NT2/D1 (cell line): Measurements from ENCODE around the gene SH3BGR.
"Not testable (repeated sequence)": the region's sequence is repeated elsewhere in the genome, so short reads cannot be mapped to it uniquely, and the experiment has no call there.

Source experiments
- DNase-seq: peaks from one replicate; pipeline ENCODE4 v3.0.0-alpha.2; 2011; ENCODE audit warnings: low read depth, low spot score
- H3K27me3 ChIP-seq: 2 replicates; pipeline ENCODE4 v1.6.0; 2011; ENCODE audit warnings: mild to moderate bottlenecking; ENCODE audit not compliant: insufficient read length, insufficient read depth
- H3K36me3 ChIP-seq: 2 replicates; pipeline ENCODE4 v1.6.1; 2011; ENCODE audit warnings: mild to moderate bottlenecking, low read length, mixed read lengths; ENCODE audit not compliant: insufficient read depth, insufficient read length
- H3K4me1 ChIP-seq: 2 replicates; pipeline ENCODE4 v1.5.1; 2011; ENCODE audit not compliant: insufficient read depth, insufficient read length
- H3K4me3 ChIP-seq: 2 replicates; pipeline ENCODE4 v1.5.1; 2011; ENCODE audit warnings: low read depth; ENCODE audit not compliant: insufficient read length
- H3K9ac ChIP-seq: 2 replicates; pipeline ENCODE4 v1.6.0; 2011; ENCODE audit warnings: low read depth; ENCODE audit not compliant: insufficient read length
- H3K9me3 ChIP-seq: 2 replicates; pipeline ENCODE4 v1.5.1; 2011; ENCODE audit warnings: mild to moderate bottlenecking, low read length; ENCODE audit not compliant: insufficient read depth
- SUZ12 ChIP-seq: IDR thresholded peaks from 2 replicates; pipeline ENCODE4 v1.6.1; 2011; ENCODE audit not compliant: insufficient read length, insufficient read depth; ENCODE audit errors: extremely low read depth
- YY1 ChIP-seq: IDR thresholded peaks from 2 replicates; pipeline ENCODE4 v1.6.1; 2011; ENCODE audit not compliant: insufficient read length, insufficient read depth
- ZNF274 ChIP-seq: IDR thresholded peaks from 2 replicates; pipeline ENCODE4 v1.6.1; 2011; ENCODE audit warnings: mild to moderate bottlenecking, low read depth, low read length

Gene SH3BGR

GRCh38 chr21:39533545-39534380, 82.0 kb downstream of the SH3BGR start:
- Histone ChIP-seq H3K9me3 (peaks cover 35% of the 10 kb centered on the region; the same call in 1 of the 2 replicates), H3K9ac (no peak overlapping the region), H3K27me3 (no peaks in the 10 kb centered on the region), H3K4me3 (no peak overlapping the region), H3K4me1 (peaks cover 4% of the 10 kb centered on the region), H3K36me3 (no peaks in the 10 kb centered on the region)
- no peak for DNase-seq
- TF ChIP-seq ZNF274 (no peak), YY1 (no peak), SUZ12 (no peak)

GRCh38 chr21:39535646-39536437, 84.1 kb downstream of the SH3BGR start:
- no peak overlapping the region for H3K4me3 ChIP-seq
- no peaks in the 10 kb centered on the region for H3K27me3 ChIP-seq
- H3K4me1 ChIP-seq: peaks cover 4% of the 10 kb centered on the region
- TF ChIP-seq YY1 (no peak), SUZ12 (no peak), ZNF274 (no peak)
- H3K9me3 ChIP-seq: peaks cover 55% of the 10 kb centered on the region
- H3K9ac ChIP-seq: no peak overlapping the region
- H3K36me3 ChIP-seq: no peaks in the 10 kb centered on the region
- no peak for DNase-seq

GRCh38 chr21:39536835-39537234, 85.1 kb downstream of the SH3BGR start:
- no peaks in the 10 kb centered on the region for H3K27me3 ChIP-seq
- H3K4me3 ChIP-seq: no peak overlapping the region
- H3K9ac ChIP-seq: no peak overlapping the region
- DNase-seq: no peak
- peaks cover 4% of the 10 kb centered on the region for H3K4me1 ChIP-seq
- TF ChIP-seq YY1 (no peak), SUZ12 (no peak), ZNF274 (no peak)
- no peaks in the 10 kb centered on the region for H3K36me3 ChIP-seq
- peaks cover 65% of the 10 kb centered on the region for H3K9me3 ChIP-seq

GRCh38 chr21:39537571-39537970, 85.8 kb downstream of the SH3BGR start:
- DNase-seq: peak; percentile 90

GRCh38 chr21:39538453-39539042, 86.8 kb downstream of the SH3BGR start:
- no peak overlapping the region for H3K4me3 ChIP-seq
- H3K27me3 ChIP-seq: no peaks in the 10 kb centered on the region
- no peak overlapping the region for H3K9ac ChIP-seq
- H3K4me1 ChIP-seq: peaks cover 4% of the 10 kb centered on the region
- no peak for DNase-seq
- H3K9me3 ChIP-seq: peaks cover 76% of the 10 kb centered on the region
- TF ChIP-seq SUZ12: no peak
- no peak for TF ChIP-seq YY1
- TF ChIP-seq ZNF274: no peak
- H3K36me3 ChIP-seq: no peaks in the 10 kb centered on the region

More at GRCh38 chr21:39537571-39537970, 85.8 kb downstream of the SH3BGR start:
- peaks cover 72% of the 10 kb centered on the region for H3K9me3 ChIP-seq
- H3K27me3 ChIP-seq: no peaks in the 10 kb centered on the region
- H3K36me3 ChIP-seq: no peaks in the 10 kb centered on the region
- no peak overlapping the region for H3K4me3 ChIP-seq
- peaks cover 4% of the 10 kb centered on the region for H3K4me1 ChIP-seq
- TF ChIP-seq ZNF274 (no peak), YY1 (no peak), SUZ12 (no peak)
- no peak overlapping the region for H3K9ac ChIP-seq

GRCh38 chr21:39540367-39540766, 88.6 kb downstream of the SH3BGR start:
- H3K4me1 ChIP-seq, DNase-seq: not testable (repeated sequence)
- peaks cover 71% of the 10 kb centered on the region for H3K9me3 ChIP-seq

GRCh38 chr21:39542736-39543135, 91.0 kb downstream of the SH3BGR start:
- peaks cover 56% of the 10 kb centered on the region for H3K9me3 ChIP-seq
- TF ChIP-seq SUZ12 (no peak), YY1 (no peak), ZNF274 (no peak)
- H3K4me3 ChIP-seq: no peak overlapping the region
- peaks cover 4% of the 10 kb centered on the region for H3K4me1 ChIP-seq
- H3K27me3 ChIP-seq: no peaks in the 10 kb centered on the region
- H3K36me3 ChIP-seq: no peaks in the 10 kb centered on the region
- no peak overlapping the region for H3K9ac ChIP-seq
- DNase-seq: no peak

More at GRCh38 chr21:39540367-39540766, 88.6 kb downstream of the SH3BGR start:
- H3K9ac ChIP-seq, H3K4me3 ChIP-seq, H3K36me3 ChIP-seq, H3K27me3 ChIP-seq: not testable (repeated sequence)
